Panc1 (cell line): ENCODE measurements around the gene IPMK. TPM values are rescaled to one million over a fixed set of nuclear protein-coding genes. Genes with fewer than 3 reads are reported as not detected.

Source experiments
- ATAC-seq: fragments of 200-7000 bp; cut with Tn5 transposase; 2 replicates; pipeline ENCODE4 v1.9.1; 2020; ENCODE audit warnings: mild to moderate bottlenecking, moderate library complexity
- BruUV-seq: library from RNA; stranded (reverse); fragments of 400-500 nt; replicated peaks from 2 replicates; lab custom pipeline; 2021; lab: Mats Ljungman, UMichigan
- CTCF ChIA-PET: fragments of 300-600 bp; sonication (Branson Sonifier 250); formaldehyde crosslinking; loops from one replicate; lab custom pipeline; 2022; ENCODE audit warnings: antibody characterized with exemption; lab: Charles Lee
- POLR2A ChIA-PET: fragments of 300-600 bp; sonication (Branson Sonifier 250); formaldehyde crosslinking; loops from one replicate; lab custom pipeline; 2022; ENCODE audit warnings: antibody characterized with exemption; lab: Charles Lee
- DNase-seq: peaks from one replicate; pipeline ENCODE4 v3.0.0-alpha.2; 2010; ENCODE audit warnings: low read depth, low spot score
- H3K27ac ChIP-seq: 2 replicates; pipeline ENCODE4 v1.5.1; 2011; ENCODE audit warnings: mild to moderate bottlenecking, low read length, inconsistent platforms
- H3K27me3 ChIP-seq: fragments of 200-500 bp; sonication (Bioruptor generic); 2 replicates; pipeline ENCODE4 v1.6.0; 2014; ENCODE audit warnings: low read length, inconsistent platforms; ENCODE audit not compliant: control insufficient read depth, insufficient read depth
- H3K36me3 ChIP-seq: fragments of 200-500 bp; sonication (Bioruptor generic); 2 replicates; pipeline ENCODE4 v1.5.1; 2014; ENCODE audit warnings: inconsistent platforms, mild to moderate bottlenecking, low read length, moderate library complexity; ENCODE audit not compliant: control insufficient read depth, insufficient read depth
- H3K4me1 ChIP-seq: 2 replicates; pipeline ENCODE4 v1.5.1; 2011; ENCODE audit warnings: inconsistent platforms, mild to moderate bottlenecking, low read length, moderate library complexity; ENCODE audit not compliant: control insufficient read depth, insufficient read depth
- H3K4me3 ChIP-seq, 2 experiments: 2 replicates each; pipeline ENCODE4 v1.5.1; 2011 to 2012; ENCODE audit warnings: low read depth in 2 of 2, low read length in 2 of 2, mild to moderate bottlenecking in 2 of 2, inconsistent platforms in 1 of 2, moderate library complexity in 1 of 2
- H3K9me3 ChIP-seq: fragments of 200-500 bp; sonication (Bioruptor generic); 2 replicates; pipeline ENCODE4 v1.5.1; 2014; ENCODE audit warnings: low read depth, mild to moderate bottlenecking, inconsistent platforms, low read length, moderate library complexity; ENCODE audit not compliant: control insufficient read depth, insufficient read depth
- POLR2AphosphoS5 ChIP-seq: IDR thresholded peaks from 2 replicates; pipeline ENCODE4 v1.6.1; 2012; ENCODE audit warnings: mild to moderate bottlenecking, low read depth, low read length, moderate library complexity
- SIN3A ChIP-seq: IDR thresholded peaks from 2 replicates; pipeline ENCODE4 v1.6.1; 2012; ENCODE audit warnings: low read depth, mild to moderate bottlenecking, low read length, moderate library complexity, borderline replicate concordance; ENCODE audit not compliant: insufficient read depth
- TCF7L2 ChIP-seq: IDR thresholded peaks from 2 replicates; pipeline ENCODE4 v1.6.1; 2011; ENCODE audit warnings: mild to moderate bottlenecking, low read depth, low read length, inconsistent platforms
- in situ Hi-C: cut with HindIII; loops from 2 replicates; pipeline ENCODE4 v1.10.0; 2016; ENCODE audit warnings: low sequenced_read_pairs, low pct_unique_long_range_greater_than_20kb
- intact Hi-C: fragments of 100-400 bp; cut with micrococcal nuclease; formaldehyde crosslinking; loops from one replicate; pipeline ENCODE4 v1.10.0; 2022; ENCODE audit not compliant: unreplicated experiment
- total RNA-seq: library from RNA; stranded (reverse); gene quantifications from one replicate; pipeline ENCODE4 v1.2.1, GENCODE V29; 2021; ENCODE audit not compliant: unreplicated experiment
- TF ChIP-seq, protein P1 (sequence below), 2 experiments: IDR thresholded peaks; 2 replicates each; pipeline ENCODE4 v1.6.1; 2011 to 2012; ENCODE audit warnings: low read depth in 2 of 2, control low read depth in 1 of 2, low read length in 1 of 2, mild to moderate bottlenecking in 1 of 2, moderate library complexity in 1 of 2; ENCODE audit not compliant: insufficient read depth in 1 of 2
- TF ChIP-seq, protein P2 (sequence below): fragments of 450-650 bp; IDR thresholded peaks from 2 replicates; pipeline ENCODE4 v1.5.1; 2017; ENCODE audit warnings: mild to moderate bottlenecking

Gene IPMK
- total RNA-seq, 1 experiment from 2014 or later = 9.3 TPM

DNA sequence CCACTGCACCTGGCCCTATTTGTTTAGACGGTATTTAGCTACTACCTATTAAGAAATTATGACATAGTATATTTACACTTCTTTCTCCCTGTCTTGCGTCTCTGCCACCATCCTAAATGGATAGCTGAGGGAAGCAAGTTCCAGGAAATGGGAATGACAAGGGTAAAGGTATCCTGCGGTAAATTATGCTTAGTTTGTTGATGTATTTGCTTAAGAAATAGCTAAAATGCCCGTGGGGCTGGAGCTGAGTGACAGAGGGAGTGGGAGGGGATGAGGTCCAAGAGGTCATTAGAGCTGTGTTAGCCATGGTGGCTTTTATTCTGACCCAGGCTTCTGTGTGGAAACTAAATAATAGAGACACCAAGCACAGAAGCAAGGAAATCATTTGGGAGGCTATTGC, 38.1 kb upstream of the IPMK start:
- in situ Hi-C loops (no loop called here), intact Hi-C loops (loop anchor here (10.0 kb wide), 1 partner anchor 209 kb away; the partner anchor contains the start of gene BICC1)
- ChIA-PET CTCF (no interaction called here), POLR2A (no interaction called here)
- Histone ChIP-seq H3K4me1 (no peaks in the 10 kb centered on the region), H3K27ac (no peak overlapping the region), H3K36me3 (no peaks in the 10 kb centered on the region), H3K27me3 (peaks cover 16% of the 10 kb centered on the region), H3K4me3 (no peak overlapping the region), H3K9me3 (no peaks in the 10 kb centered on the region)
- BruUV-seq = no TSS peak
- ATAC-seq (no peak), DNase-seq (no peak)
- no peak for TF ChIP-seq POLR2AphosphoS5

GRCh38 chr10:58304099-58304633, 36.5 kb upstream of the IPMK start:
- ChIA-PET CTCF (interaction anchor here (0.7 kb wide), 1 partner anchor 157 kb away, joined by 3 read pairs; no protein-coding TSS in a partner anchor), POLR2A (no interaction called here)
- in situ Hi-C loops (no loop called here), intact Hi-C loops (loop anchor here (5.0 to 10.0 kb wide), 2 partner anchors 93 to 211 kb away; partner anchors contain the start of gene BICC1)
- no peaks in the 10 kb centered on the region for H3K36me3 ChIP-seq
- no peak overlapping the region for H3K4me3 ChIP-seq
- TF ChIP-seq, protein P1, sequence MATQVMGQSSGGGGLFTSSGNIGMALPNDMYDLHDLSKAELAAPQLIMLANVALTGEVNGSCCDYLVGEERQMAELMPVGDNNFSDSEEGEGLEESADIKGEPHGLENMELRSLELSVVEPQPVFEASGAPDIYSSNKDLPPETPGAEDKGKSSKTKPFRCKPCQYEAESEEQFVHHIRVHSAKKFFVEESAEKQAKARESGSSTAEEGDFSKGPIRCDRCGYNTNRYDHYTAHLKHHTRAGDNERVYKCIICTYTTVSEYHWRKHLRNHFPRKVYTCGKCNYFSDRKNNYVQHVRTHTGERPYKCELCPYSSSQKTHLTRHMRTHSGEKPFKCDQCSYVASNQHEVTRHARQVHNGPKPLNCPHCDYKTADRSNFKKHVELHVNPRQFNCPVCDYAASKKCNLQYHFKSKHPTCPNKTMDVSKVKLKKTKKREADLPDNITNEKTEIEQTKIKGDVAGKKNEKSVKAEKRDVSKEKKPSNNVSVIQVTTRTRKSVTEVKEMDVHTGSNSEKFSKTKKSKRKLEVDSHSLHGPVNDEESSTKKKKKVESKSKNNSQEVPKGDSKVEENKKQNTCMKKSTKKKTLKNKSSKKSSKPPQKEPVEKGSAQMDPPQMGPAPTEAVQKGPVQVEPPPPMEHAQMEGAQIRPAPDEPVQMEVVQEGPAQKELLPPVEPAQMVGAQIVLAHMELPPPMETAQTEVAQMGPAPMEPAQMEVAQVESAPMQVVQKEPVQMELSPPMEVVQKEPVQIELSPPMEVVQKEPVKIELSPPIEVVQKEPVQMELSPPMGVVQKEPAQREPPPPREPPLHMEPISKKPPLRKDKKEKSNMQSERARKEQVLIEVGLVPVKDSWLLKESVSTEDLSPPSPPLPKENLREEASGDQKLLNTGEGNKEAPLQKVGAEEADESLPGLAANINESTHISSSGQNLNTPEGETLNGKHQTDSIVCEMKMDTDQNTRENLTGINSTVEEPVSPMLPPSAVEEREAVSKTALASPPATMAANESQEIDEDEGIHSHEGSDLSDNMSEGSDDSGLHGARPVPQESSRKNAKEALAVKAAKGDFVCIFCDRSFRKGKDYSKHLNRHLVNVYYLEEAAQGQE (IDR thresholded peaks at IDR 0.05; ENCODE audit: insufficient read depth in 1 of 2, low read depth in 2 of 2, low read length in 1 of 2) = no peak
- TF ChIP-seq SIN3A (no peak), POLR2AphosphoS5 (no peak), TCF7L2 (no peak)
- TF ChIP-seq, protein P2, sequence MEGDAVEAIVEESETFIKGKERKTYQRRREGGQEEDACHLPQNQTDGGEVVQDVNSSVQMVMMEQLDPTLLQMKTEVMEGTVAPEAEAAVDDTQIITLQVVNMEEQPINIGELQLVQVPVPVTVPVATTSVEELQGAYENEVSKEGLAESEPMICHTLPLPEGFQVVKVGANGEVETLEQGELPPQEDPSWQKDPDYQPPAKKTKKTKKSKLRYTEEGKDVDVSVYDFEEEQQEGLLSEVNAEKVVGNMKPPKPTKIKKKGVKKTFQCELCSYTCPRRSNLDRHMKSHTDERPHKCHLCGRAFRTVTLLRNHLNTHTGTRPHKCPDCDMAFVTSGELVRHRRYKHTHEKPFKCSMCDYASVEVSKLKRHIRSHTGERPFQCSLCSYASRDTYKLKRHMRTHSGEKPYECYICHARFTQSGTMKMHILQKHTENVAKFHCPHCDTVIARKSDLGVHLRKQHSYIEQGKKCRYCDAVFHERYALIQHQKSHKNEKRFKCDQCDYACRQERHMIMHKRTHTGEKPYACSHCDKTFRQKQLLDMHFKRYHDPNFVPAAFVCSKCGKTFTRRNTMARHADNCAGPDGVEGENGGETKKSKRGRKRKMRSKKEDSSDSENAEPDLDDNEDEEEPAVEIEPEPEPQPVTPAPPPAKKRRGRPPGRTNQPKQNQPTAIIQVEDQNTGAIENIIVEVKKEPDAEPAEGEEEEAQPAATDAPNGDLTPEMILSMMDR = no peak
- ATAC-seq (no peak), DNase-seq (no peak)
- no peaks in the 10 kb centered on the region for H3K9me3 ChIP-seq
- H3K27ac ChIP-seq = no peak overlapping the region
- no TSS peak for BruUV-seq
- peaks cover 16% of the 10 kb centered on the region for H3K27me3 ChIP-seq
- no peaks in the 10 kb centered on the region for H3K4me1 ChIP-seq

- intact Hi-C loops (loop anchor here (5.0 to 10.0 kb wide), 2 partner anchors 95 to 213 kb away; partner anchors contain the start of gene BICC1), in situ Hi-C loops (no loop called here)
- ATAC-seq = no peak
- no peak overlapping the region for H3K27ac ChIP-seq
- ChIA-PET POLR2A (no interaction called here), CTCF (no interaction called here)
- no peak for TF ChIP-seq SIN3A
- TF ChIP-seq, protein P1 (IDR thresholded peaks at IDR 0.05; ENCODE audit: insufficient read depth in 1 of 2, low read depth in 2 of 2, low read length in 1 of 2) = no peak
- no TSS peak for BruUV-seq
- H3K36me3 ChIP-seq = no peaks in the 10 kb centered on the region
- H3K9me3 ChIP-seq = no peaks in the 10 kb centered on the region
- no peaks in the 10 kb centered on the region for H3K4me1 ChIP-seq
- no peak for DNase-seq
- H3K4me3 ChIP-seq = no peak overlapping the region
- peaks cover 8% of the 10 kb centered on the region; the same call in 1 of the 2 replicates for H3K27me3 ChIP-seq
Measured at GRCh38 chr10:58302254-58302653, 34.6 kb upstream of the IPMK start.
